GM21360 (cell line): ENCODE data around the gene ECI1.
A peak's percentile ranks its signal among the peaks of the same experiment; 100 is the strongest.

Source experiments
- ATAC-seq: cut with Tn5 transposase; IDR thresholded peaks from one replicate; pipeline ENCODE4 v1.9.1; 2021; ENCODE audit warnings: mild to moderate bottlenecking, moderate library complexity; ENCODE audit not compliant: unreplicated experiment

Gene ECI1

GRCh38 chr16:2234813-2235170 lies 16.6 kb downstream of the ECI1 start:
- ATAC-seq = no peak

DNA sequence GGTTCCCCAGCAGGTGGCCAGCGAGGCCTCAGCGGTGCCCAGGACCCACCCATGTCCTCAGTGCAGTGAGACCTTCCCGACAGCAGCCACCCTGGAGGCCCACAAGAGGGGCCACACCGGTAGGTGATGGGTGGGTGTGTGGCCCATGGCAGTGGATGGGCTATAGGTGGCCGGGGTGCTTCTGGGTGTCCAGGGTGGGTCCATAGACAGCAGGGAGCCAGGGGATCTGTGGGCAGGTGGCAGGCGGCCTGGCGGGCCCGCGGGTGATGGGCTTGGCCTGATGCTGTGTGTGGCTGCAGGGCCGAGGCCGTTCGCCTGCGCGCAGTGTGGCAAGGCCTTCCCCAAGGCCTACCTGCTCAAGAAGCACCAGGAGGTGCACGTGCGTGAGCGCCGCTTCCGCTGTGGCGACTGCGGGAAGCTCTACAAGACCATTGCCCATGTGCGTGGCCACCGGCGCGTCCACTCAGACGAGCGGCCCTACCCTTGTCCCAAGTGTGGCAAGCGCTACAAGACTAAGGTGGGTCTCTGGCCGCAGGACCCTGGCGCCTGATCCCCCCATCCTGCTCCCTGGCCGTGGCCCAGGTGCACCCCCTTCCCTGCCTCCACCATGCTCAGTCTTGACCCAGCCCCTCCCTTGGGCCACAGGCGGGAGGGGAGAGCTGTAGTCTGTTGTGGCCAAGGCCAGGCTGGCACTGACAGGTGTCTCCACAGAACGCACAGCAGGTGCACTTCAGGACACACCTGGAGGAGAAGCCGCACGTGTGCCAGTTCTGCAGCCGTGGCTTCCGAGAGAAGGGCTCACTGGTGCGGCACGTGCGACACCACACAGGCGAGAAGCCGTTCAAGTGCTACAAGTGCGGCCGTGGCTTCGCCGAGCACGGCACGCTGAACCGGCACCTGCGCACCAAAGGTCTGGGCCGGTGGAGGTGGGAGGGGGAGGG lies 17.2 kb downstream of the ECI1 start:
- ATAC-seq = no peak

GRCh38 chr16:2233046-2233775 lies 18.2 kb downstream of the ECI1 start:
- no peak for ATAC-seq

DNA sequence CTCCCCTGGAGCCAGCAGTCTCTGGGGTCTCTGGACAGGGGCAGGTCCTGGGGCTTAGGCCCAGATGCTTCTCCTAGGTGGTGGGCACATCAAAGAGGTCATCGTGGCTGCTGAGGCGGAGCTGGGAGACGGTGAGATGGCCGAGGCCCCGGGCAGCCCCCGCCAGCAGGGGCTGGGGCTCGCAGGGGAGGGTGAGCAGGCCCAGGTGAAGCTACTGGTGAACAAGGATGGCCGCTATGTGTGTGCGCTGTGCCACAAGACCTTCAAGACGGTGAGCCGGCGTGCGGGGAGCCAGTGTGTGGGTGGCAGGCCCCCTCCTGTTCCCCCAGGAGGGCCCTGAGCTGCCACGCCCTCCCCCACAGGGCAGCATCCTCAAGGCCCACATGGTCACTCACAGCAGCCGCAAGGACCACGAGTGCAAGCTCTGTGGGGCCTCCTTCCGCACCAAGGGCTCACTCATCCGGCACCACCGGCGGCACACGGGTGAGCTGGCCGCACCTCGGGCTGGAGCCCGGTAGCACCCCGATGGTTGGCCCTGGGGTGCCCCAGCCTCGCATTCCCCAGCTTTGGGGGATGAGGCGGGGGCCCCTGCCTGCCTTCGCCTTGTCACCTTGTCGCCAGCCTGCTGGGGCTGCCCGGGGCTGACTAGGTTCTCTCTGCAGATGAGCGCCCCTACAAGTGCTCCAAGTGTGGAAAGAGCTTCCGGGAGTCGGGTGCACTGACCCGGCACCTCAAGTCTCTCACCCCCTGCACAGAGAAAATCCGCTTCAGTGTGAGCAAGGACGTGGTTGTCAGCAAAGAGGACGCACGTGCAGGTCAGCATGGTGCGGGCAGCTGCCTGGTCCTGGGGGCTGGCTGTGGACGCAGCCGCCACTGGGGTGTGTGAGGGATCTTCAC lies 19.0 kb downstream of the ECI1 start:
- ATAC-seq = no peak

DNA sequence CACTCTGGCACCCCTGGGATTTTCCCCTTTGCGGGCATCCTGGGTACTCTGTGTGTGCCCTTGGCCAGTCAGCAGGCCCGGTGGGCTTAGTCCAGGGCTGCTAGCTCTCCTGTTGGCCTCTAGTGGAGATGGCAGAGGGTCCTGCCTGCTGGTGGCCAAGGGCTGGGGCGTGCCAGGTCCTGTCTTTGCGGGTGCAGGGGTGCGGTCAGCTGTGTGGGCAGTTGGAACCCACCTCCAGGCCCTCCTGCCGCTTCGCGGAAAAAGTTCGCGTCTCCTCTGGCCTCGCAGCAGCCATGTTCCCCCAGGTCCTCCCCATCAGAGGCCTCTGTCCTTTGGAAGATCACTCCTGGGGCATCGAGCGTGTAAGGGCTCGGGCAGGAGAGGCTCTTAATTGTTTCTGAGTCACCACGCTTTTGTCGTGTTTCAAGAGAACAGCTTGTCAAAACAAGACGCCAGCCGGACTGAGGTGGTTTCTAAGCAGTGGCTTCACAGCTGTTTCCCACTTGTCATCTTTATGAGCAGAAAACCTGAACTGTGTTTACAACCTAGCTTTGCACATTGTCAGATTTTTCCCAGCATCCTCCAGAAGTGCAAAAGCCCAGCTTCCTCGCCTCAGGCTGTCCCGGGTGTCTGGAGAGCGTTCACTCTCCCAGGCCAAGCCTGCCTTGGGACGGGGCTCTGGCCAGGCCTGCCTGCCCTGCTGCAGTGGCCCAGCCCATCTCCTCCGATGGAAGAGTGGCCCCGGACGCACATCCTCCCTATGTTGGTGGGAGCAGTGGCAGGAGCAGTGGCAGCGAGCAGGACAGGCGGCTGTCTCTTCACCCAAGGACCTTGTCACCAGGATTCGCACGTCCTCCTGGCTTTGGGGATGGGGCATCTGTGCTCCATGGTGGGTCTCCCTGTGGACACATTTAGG lies 20.1 kb downstream of the ECI1 start:
- no peak for ATAC-seq

DNA sequence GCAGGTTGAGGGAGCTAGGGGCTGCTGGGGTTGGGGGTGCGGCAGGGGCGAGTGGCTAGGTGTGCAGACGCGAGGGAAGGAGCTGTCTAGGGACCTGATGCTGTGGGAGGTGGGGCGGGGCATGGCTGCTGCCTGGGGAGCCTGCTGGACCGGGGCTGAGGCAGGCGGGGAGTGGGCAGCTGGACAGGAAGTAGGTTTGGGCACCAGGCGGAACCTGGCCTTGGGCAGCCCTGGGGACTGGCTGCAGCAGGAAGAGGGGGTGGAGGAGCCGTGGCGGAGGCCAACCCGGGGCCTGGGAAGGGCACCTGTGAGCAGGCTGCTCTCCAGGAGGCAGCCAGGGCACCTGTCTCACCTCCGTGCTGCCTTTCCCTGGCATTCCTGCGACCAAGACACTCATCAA lies 21.0 kb downstream of the ECI1 start:
- ATAC-seq = no peak

DNA sequence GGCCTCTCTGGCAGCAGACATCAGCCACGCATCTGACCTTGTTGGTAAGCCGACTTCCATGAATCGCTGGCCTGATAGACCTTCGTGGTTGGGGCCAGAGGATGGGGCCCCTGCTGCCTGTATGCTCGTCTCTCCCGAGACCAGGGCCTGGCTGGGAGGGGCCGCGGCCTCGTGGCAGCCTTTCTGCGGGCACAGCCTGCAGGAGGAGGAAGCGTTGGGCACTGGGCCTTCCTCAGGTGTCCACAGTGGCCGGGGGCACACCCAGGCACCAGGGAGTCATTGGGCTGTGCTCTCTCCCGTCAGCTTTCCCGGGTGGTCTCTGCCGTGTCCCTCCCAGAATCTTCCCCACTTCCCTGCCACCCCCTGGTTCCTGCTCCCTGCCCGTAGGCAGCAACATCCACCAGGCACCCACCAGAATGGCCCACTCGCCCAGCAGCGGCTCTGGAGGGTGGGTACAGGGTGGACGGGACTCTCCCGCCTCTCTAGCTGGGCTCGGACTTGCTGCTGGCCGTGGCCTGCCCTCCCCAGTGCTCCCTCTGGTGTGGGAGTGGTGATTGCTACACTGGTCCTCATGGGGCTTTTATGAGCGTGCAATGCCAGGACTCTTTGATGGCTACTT lies 21.6 kb downstream of the ECI1 start:
- ATAC-seq = no peak

GRCh38 chr16:2229091-2229490 lies 22.3 kb downstream of the ECI1 start:
- ATAC-seq = no peak

- ATAC-seq = no peak
These were observed 23.1 kb downstream of the ECI1 start for GRCh38 chr16:2228161-2228824.

- ATAC-seq = no peak
These were observed 24.5 kb downstream of the ECI1 start for GRCh38 chr16:2226918-2227317.

DNA sequence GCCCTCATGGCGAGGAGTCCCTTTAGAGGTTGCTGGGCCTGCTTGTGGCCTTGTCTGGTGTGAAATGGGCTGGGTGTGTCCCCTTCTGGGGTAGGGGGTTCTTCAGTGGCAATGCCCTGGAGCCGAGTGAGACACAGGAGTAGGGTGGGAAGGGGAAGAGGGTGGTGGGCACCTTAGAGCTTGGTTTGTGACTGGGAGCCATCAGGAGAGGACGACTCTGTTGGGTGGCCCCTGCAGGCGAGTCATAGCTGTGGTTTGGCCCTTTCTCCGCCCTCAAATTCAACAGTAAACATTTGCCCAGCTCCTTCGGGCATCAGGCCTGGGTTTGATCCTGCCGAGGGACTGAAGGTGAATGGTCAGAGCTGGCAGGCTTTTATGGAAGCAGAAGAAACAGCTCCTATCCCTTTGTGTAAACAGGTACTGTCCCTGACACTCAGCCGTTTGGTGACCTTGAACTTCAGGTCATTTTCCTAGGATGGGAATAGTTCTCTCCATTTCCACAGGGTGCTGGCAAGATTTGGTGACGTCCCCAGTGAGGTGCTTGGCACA lies 25.1 kb downstream of the ECI1 start:
- ATAC-seq = no peak

- peak; percentile 20 for ATAC-seq
These were observed 27.4 kb downstream of the ECI1 start for GRCh38 chr16:2223942-2224486.

DNA sequence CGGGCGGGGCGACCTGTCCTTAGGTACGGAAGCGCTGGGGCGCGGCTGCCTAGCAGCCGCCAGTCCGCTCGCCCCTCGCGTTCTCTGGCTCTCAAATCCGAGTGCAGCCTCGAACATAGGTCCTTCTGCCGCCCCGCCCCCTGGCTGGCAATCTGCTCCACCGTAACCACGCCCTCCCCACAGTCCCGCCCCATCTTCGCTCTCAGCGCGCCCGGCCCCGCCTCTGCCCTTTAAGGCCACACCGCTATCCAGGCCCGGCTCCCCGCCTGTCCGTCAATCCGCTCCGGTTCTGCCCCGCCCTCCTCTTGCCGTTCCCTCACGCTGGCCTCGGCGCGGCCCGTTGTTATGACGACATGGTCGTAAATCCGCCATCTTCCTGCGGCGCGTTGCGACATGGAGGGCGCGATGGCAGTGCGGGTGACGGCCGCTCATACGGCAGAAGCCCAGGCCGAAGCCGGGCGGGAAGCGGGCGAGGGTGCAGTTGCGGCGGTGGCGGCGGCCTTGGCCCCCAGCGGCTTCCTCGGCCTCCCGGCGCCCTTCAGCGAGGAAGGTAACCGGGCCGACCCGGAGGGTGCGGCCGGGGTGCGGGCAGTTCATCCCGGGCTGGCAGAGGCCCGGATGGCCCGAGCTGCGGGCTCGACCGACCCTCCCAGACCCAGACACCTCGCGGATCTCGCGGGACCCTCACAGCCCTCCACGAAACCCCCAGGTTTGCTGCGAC lies 28.0 kb downstream of the ECI1 start, which contains the start of gene E4F1:
E4F1 (plus strand) TSS at position 371 of the 721 bp plus-strand sequence; CDS start at position 394, 23 bp downstream.
- ATAC-seq = peak; percentile 85

DNA sequence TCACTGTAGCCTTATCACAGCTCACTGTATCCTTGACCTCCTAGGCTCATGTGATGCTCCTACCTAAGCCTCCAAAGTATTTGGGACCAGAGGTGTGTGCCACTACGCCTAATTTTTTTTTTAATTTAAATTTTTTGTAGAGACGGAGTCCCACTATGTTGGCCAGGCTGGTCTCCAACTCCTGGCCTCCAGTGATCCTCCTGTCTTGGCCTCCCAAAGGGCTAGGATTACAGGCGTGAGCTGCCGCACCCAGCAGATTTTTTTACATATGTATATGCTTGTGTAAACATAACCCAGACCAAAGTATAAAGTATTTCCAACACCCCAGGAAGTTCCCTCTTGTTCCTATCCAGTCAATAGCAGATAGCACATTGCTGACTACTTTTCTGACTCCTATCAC lies 35.1 kb downstream of the ECI1 start:
- ATAC-seq = no peak

DNA sequence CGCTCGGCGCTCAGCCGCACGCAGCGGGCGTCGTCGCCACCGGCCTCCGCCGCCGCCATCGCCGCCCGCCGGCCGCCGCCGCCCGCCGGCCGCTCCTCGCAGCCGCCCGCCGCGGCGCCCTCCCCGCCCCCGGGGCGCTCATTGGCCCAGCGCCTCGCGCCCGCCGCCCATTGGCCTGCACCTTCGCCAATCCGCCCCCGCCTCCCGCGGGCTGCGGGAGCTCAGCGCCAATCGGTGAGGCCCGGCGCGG lies 36.7 kb downstream of the ECI1 start, which contains the start of gene PGP:
PGP (minus strand) TSS at position 122 of the 250 bp plus-strand sequence; CDS start at position 59, 63 bp downstream.
- peak; percentile 75 for ATAC-seq

DNA sequence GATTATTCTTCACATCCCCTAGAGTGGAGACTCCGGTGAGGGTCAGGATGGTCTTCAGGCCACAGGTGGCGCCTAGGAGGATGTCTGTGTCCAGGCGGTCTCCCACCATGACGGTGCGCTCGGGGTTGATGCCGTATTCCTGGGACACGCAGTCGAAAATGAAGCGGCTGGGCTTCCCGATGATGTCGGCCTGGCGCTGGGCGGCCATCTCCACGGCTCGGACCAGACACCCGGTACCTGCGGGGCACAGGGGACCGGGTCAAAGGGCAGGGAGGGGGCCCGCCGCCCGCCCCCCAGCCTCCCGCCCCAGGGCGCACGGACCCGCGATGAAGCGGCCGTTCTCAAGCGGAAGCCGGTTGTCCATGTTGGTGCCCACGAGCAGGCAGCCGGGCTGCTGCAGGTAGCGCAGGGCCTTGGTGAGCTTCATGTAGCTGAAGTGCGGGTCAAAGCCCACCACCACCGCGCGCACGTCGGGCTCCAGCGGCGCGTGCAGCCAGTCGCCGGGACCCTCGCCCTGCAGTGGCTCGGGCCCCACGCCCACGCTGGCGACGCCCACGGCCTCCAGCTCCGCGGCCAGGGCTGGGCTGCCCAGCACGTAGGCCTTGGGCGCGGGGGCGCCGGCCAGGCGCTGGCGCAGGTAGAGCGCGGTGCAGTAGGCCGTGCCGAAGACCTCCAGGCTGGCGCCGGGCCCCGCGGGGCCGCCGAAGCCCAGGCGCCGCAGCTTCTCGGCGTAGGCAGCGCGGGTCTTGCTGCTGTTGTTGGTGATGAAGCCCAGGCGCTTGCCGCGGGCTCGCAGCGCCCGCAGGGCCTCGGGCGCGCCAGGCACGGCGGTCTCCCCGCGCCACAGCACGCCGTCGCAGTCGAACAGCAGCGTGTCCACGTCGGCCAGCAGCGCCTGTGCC lies 37.3 kb downstream of the ECI1 start:
- ATAC-seq = peak; percentile 2
